IPS-18c (cell line): ENCODE results near the gene SIVA1.

Experiments used
- H3K4me3 ChIP-seq: 2 replicates; pipeline ENCODE4 v1.7.0; 2013; ENCODE audit warnings: low read depth, mild to moderate bottlenecking, low read length, moderate library complexity; ENCODE audit not compliant: insufficient read depth
- H3K9me3 ChIP-seq: one replicate; pipeline ENCODE4 v1.6.1; 2013; ENCODE audit warnings: mild to moderate bottlenecking, low read length, moderate library complexity; ENCODE audit not compliant: control insufficient read depth, insufficient read depth

SIVA1 gene

DNA sequence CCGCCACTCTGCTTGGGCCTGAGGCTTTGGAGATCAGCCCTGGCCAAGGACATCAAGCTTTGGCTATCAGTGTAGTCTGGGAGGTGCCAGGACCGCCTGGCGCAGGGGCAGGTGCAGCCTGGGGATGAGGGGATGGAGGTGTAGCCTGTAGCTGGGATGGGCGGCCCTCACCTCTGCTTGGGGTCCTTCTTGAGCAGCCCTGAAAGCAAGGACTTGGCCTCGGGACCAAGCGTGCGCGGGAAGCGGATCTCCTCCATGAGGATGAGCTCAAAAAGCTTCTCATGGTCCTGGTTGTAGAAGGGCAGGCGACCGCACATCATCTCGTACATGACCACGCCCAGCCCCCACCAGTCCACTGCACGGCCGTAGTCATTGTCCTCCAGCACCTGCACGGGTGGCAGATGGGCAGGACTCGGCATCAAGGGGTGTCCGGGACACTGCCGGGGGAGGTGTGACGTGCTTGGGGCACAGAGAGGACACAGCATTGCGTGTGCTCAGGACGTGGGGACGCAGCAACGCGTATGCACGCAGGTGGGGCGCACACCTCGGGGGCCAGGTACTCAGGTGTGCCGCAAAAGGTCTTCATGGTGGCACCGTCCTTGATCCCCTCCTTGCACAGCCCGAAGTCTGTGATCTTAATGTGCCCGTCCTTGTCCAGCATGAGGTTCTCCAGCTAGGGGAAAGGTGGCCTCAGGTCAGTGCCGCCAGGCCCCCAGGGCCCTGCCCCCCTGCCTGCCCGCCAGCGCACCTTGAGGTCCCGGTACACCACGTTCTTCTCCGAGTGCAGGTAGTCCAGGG lies 20.0 kb downstream of the SIVA1 start:
- Histone ChIP-seq H3K9me3 (peaks cover 9% of the 10 kb centered on the region), H3K4me3 (no peak overlapping the region)

DNA sequence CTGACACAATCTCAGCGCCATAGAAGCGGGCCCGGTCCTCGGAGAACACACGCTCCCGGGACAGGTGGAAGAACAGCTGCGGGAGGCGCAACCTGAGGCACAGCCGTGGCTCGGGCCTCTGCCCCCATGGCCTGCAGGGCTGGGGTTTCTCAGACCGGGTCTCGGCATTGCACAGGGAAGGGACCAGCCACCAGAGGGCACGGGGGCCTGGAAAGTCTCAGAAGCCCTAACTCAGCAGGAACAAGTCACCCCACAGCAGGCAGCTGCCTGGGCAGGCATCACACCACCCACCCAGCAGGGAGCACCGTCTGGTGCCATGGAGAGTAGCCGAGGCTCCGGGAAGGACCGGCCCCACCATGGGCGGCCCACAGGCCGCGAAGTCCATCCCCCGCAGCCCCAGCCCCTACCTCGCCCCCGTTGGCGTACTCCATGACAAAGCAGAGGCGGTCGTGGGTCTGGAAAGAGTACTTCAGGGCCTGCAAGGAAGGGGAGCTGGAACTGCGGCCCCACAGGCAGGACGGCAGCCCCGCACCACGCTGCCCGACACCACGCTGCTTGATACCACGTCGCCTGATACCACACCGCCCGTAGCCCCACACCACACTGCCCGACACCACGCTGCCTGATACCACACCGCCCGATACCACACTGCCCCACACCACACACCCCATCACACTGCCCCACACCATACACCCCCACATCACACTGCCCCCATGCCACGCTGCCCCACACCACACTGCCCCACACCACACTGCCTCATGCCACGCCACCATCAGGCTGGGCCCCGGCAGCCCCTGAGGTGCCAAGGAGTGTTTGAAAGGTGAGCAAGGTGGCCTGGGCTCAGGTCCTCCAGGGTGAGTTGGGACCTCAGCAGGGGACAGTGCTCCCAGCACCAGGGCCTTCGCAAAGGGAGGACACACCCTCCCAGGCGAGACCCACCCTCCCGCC lies 20.8 kb downstream of the SIVA1 start:
- Histone ChIP-seq H3K4me3 (no peak overlapping the region), H3K9me3 (peaks cover 9% of the 10 kb centered on the region)

- H3K9me3 ChIP-seq: peaks cover 9% of the 10 kb centered on the region
- no peak overlapping the region for H3K4me3 ChIP-seq
Measured at GRCh38 chr14:104774453-104775072, 21.6 kb downstream of the SIVA1 start.

GRCh38 chr14:104775073-104775489 lies 22.1 kb downstream of the SIVA1 start:
- H3K4me3 ChIP-seq: no peak overlapping the region
- peaks cover 9% of the 10 kb centered on the region for H3K9me3 ChIP-seq

DNA sequence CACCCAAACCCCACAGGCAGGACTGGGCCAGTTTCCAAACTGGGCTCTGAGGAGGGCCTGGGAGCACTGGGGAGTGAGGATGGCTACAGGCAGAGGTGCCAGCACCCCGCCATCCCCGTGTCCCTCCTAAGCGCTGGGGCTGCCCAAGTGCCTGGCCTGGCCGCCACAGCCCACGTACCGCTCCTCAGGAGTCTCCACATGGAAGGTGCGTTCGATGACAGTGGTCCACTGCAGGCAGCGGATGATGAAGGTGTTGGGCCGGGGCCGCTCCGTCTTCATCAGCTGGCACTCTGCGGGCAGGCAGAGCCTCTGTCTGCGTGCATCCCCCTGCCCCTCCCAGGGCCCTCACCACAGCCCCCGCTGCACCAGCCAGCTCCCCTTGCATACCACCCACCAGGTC lies 23.5 kb downstream of the SIVA1 start:
- no peak overlapping the region for H3K4me3 ChIP-seq
- H3K9me3 ChIP-seq: peaks cover 4% of the 10 kb centered on the region

GRCh38 chr14:104776961-104777807 lies 24.2 kb downstream of the SIVA1 start:
- H3K9me3 ChIP-seq: no peaks in the 10 kb centered on the region
- H3K4me3 ChIP-seq: no peak overlapping the region

- no peaks in the 10 kb centered on the region for H3K9me3 ChIP-seq
Measured at GRCh38 chr14:104777808-104778249, 24.9 kb downstream of the SIVA1 start.

GRCh38 chr14:104778694-104779331 lies 25.9 kb downstream of the SIVA1 start:
- no peaks in the 10 kb centered on the region for H3K9me3 ChIP-seq
- no peak overlapping the region for H3K4me3 ChIP-seq

More at GRCh38 chr14:104777808-104778249, 24.9 kb downstream of the SIVA1 start:
- no peak overlapping the region for H3K4me3 ChIP-seq

DNA sequence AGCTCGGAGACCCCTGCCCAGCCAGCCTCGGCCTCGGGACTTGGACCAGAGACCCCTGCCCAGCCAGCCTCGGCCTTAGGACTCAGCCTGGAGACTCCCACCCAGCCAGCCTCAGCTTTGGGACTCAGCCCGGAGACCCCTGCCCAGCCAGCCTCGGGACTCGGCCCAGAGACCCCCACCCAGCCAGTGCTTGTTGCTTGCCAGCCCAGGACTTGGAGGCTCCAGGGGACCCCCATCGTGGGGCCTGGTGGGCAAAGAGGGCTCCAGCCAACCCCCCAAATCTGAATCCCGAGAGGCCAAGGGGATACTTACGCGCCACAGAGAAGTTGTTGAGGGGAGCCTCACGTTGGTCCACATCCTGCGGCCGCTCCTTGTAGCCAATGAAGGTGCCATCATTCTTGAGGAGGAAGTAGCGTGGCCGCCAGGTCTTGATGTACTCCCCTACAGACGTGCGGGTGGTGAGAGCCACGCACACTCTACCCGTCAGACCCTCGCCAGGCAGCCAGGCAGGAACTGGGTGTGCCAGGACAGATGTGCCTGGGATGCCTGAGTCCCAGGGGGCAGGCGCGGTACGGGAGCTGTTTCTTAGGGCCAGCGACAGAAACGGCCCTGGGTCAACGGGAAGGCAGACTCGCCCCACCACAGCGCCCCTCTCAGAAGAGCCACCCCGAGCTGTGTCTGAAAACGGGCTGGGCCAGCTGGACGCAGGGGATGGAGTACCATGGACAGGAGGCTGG lies 27.0 kb downstream of the SIVA1 start:
- H3K4me3 ChIP-seq: no peak overlapping the region
- no peaks in the 10 kb centered on the region for H3K9me3 ChIP-seq

- H3K9me3 ChIP-seq: no peaks in the 10 kb centered on the region
- H3K4me3 ChIP-seq: no peak overlapping the region
Measured at GRCh38 chr14:104780513-104781030, 27.6 kb downstream of the SIVA1 start.

DNA sequence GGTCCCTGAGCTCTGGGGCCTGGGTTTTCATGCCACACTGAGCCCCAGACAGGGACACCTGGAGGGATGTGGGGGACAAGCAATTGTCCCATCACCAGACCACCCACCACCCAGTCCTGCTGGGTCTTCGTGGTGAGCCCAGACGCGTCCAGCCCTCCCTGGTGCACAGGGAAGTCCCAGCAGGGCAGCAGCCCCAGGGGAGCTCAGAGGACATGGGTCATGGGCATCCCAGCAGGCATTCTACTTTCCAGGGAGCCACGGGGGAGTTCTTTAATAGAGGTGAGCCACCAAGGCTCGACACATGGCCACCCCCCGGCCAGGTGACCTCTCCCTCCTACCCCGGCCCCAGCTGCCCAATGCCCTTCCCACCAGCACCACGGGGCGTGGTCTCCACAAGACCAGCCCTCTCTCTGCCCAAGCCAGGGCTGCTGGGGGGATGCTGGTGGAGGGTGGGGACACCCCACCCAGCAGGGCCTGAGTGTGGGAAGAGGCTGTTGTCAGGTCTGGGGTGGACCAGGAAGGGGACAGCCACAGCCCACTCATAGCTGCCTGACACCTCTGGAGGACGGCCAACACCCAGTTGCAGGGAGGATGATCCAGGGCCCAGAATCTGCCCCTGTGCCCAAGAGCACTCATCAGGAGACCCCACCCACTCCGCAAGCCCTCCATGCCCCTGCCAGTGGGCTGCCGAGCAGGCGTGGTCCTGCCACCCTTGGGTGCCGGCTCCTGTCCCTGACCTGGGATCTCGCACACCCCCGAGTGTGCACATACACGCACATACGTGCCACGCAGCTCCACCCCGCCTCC lies 28.5 kb downstream of the SIVA1 start:
- no peak overlapping the region for H3K4me3 ChIP-seq

DNA sequence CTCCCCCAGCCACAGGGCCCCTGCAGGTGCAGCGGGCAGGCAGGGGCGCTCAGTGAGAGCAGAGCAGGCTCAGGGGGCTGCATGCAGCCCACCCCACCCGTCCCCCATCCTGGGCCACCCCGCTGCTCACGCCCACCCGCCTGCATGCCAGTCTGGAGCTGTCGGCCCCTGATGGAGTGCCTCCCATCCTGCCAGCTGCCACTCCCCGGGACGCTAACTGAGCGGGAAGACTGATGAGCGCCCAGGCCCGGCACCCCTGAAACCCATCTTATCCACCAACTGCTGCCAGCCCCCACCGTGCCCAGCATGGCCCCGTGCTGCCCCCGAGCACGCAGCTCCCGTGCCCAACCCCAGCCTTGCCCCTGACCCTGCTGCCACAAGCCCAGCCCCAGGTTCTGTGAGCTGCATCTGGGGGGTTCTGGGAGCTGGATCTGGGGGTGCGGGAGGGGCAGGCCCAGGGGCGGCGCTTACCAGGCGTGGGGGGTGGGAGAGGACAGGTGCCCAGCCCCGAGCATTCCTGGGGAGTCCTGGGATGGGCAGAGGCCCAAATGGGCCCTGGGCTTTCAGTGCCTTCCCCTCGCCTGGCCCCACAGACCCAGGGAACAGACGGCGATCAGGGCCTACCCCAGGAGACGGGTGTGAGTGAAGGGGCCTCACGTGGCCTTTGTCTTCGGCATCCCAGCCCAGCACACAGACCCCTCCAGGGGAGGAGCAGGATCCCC lies 29.3 kb downstream of the SIVA1 start:
- Histone ChIP-seq H3K9me3 (no peaks in the 10 kb centered on the region), H3K4me3 (no peak overlapping the region)

More for the DNA sequence above, 28.5 kb downstream of the SIVA1 start:
- no peaks in the 10 kb centered on the region for H3K9me3 ChIP-seq

DNA sequence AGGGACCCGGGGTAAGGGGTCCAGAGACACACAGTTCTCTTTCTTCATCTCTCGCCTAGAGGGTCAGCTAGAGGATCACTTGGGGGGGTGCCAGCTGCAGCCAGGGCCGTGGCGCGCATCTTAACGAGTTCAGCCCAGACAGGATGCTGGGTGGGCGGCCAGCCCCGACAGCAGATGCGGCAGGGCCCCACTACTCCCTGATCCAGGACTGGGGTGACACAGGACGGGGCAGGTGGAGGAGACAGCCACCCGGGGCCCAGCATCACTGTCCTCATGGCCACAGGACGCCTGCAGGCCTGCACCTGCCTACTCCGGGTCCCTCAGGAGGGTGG lies 29.8 kb downstream of the SIVA1 start:
- no peaks in the 10 kb centered on the region for H3K9me3 ChIP-seq
- H3K4me3 ChIP-seq: no peak overlapping the region

GRCh38 chr14:104783484-104784217 lies 30.7 kb downstream of the SIVA1 start:
- Histone ChIP-seq H3K9me3 (no peaks in the 10 kb centered on the region), H3K4me3 (no peak overlapping the region)
